K562 (cell line): Measurements from ENCODE around the gene RPS28. TPM values are rescaled to one million over a fixed set of nuclear protein-coding genes. Genes with fewer than 3 reads are reported as not detected.

Experiments used
- ATAC-seq: fragments of 200-7000 bp; cut with Tn5 transposase; 3 replicates; pipeline ENCODE4 v1.9.1; 2020; ENCODE audit warnings: moderate library complexity
- BruUV-seq: library from RNA; stranded (reverse); fragments of 400-500 nt; replicated peaks from 2 replicates; lab custom pipeline; 2021; lab: Mats Ljungman, UMichigan
- CTCF ChIA-PET: fragments of 300-600 bp; formaldehyde crosslinking; extraction: SDS; loops from one replicate; lab custom pipeline; 2021; ENCODE audit warnings: low intra/inter-chr PET ratio; lab: Yijun Ruan, JAX
- POLR2A ChIA-PET: fragments of 300-600, 350-650 bp; sonication (Branson Sonifier 250); formaldehyde crosslinking; extraction: SDS; loops from one replicate; lab custom pipeline; 2021; ENCODE audit warnings: antibody characterized with exemption, inconsistent platforms; lab: Yijun Ruan, JAX
- DNase-seq, 4 experiments: peaks; one replicate each; pipeline versions ENCODE4 v3.0.0 to v3.0.0-alpha.2; 2011 to 2018; ENCODE audit warnings: low spot score in 3 of 4, mixed read lengths in 3 of 4; ENCODE audit errors: extremely low read depth in 1 of 4
- FAIRE-seq: peaks from 2 replicates; lab custom pipeline; 2011; peaks lifted over from hg19 to GRCh38; lab: Jason Lieb, UNC
- H2AFZ ChIP-seq: 2 replicates; pipeline ENCODE4 v1.6.0; 2011; ENCODE audit warnings: low read depth, low read length, control low read depth, inconsistent platforms
- H3K27ac ChIP-seq: fragments of 200-600 bp; 3 replicates; pipeline ENCODE4 v1.8.0; 2011; ENCODE audit warnings: low read depth, mild to moderate bottlenecking, control low read depth, inconsistent platforms, low read length, moderate library complexity, mixed read lengths; ENCODE audit errors: extremely low read depth
- H3K27me3 ChIP-seq, 2 experiments: fragments of 300-600 bp in 1 of 2; 2 replicates in 1 of 2; 3 replicates in 1 of 2; pipeline versions ENCODE4 v1.6.0 to v1.8.0; 2011; ENCODE audit warnings: inconsistent platforms in 2 of 2, low read length in 2 of 2, mild to moderate bottlenecking in 1 of 2, mixed read lengths in 1 of 2, moderate library complexity in 1 of 2; ENCODE audit not compliant: control insufficient read depth in 2 of 2, insufficient read depth in 2 of 2
- H3K36me3 ChIP-seq: fragments of 300-600 bp; 3 replicates; pipeline ENCODE4 v1.8.0; 2011; ENCODE audit warnings: mild to moderate bottlenecking, low read length, inconsistent platforms; ENCODE audit not compliant: control insufficient read depth, insufficient read depth
- H3K4me1 ChIP-seq, 2 experiments: fragments of 200-600 bp in 1 of 2; replicated peaks in 1 of 2; 2 replicates in 1 of 2; 3 replicates in 1 of 2; pipeline versions ENCODE4 v1.5.1 to v1.8.0; 2011; ENCODE audit warnings: inconsistent platforms in 2 of 2, low read length in 2 of 2, mild to moderate bottlenecking in 1 of 2, mixed read lengths in 1 of 2, moderate library complexity in 1 of 2; ENCODE audit not compliant: control insufficient read depth in 2 of 2, insufficient read depth in 2 of 2
- H3K4me2 ChIP-seq: 2 replicates; pipeline ENCODE4 v1.6.1; 2011; ENCODE audit warnings: low read length, control low read depth, inconsistent platforms, mixed read lengths; ENCODE audit not compliant: insufficient read depth
- H3K4me3 ChIP-seq: fragments of 200-600 bp; sonication (generic), shearing (Covaris generic); 2 replicates; pipeline ENCODE4 v1.5.1; 2016; ENCODE audit warnings: control low read depth, inconsistent platforms
- H3K79me2 ChIP-seq: fragments of 200-600 bp; 3 replicates; pipeline ENCODE4 v1.8.0; 2011; ENCODE audit warnings: low read length, inconsistent platforms; ENCODE audit not compliant: control insufficient read depth, insufficient read depth
- H3K9ac ChIP-seq, 2 experiments: 2 replicates each; pipeline versions ENCODE4 v1.6.0 to v1.6.1; 2011; ENCODE audit warnings: low read depth in 2 of 2, low read length in 2 of 2, control low read depth in 1 of 2, inconsistent platforms in 1 of 2, mild to moderate bottlenecking in 1 of 2, mixed read lengths in 1 of 2; ENCODE audit not compliant: insufficient read depth in 1 of 2
- H3K9me1 ChIP-seq: one replicate; pipeline ENCODE4 v1.6.0; 2011; ENCODE audit warnings: inconsistent platforms, mild to moderate bottlenecking, low read length, moderate library complexity; ENCODE audit not compliant: control insufficient read depth, insufficient read depth
- H3K9me3 ChIP-seq: replicated peaks from 2 replicates; pipeline ENCODE4 v1.5.1; 2011; ENCODE audit warnings: low read depth, low read length, inconsistent platforms; ENCODE audit not compliant: control insufficient read depth, insufficient read depth
- H4K20me1 ChIP-seq: replicated peaks from 2 replicates; pipeline ENCODE4 v1.6.1; 2011; ENCODE audit warnings: low read length, inconsistent platforms, mixed read lengths; ENCODE audit not compliant: control insufficient read depth, insufficient read depth
- E2F3 ChIP-seq: fragments of 250-450 bp; sonication (Bioruptor Pico); IDR thresholded peaks from 2 replicates; pipeline ENCODE4 v1.4.0; 2020; ENCODE audit warnings: mild to moderate bottlenecking
- KDM5B ChIP-seq: fragments of 200-600 bp; sonication (generic); IDR thresholded peaks from 2 replicates; pipeline ENCODE4 v1.6.1; 2012; ENCODE audit warnings: low read depth, mild to moderate bottlenecking, moderate library complexity, low read length, control low read depth, inconsistent platforms; ENCODE audit not compliant: insufficient replicate concordance
- POLR2G ChIP-seq: fragments of 200-400 bp; formaldehyde crosslinking; IDR thresholded peaks from 2 replicates; pipeline ENCODE4 v1.6.1; 2017; ENCODE audit warnings: low read depth, mild to moderate bottlenecking, antibody characterized with exemption, low read length, moderate library complexity
- PREB ChIP-seq: sonication (generic); formaldehyde crosslinking; IDR thresholded peaks from 2 replicates; pipeline ENCODE4 v1.8.1; 2023; ENCODE audit warnings: mild to moderate bottlenecking, missing genetic modification reagents
- ZNF197 ChIP-seq: fragments of 200-800 bp; sonication (Bioruptor generic); IDR thresholded peaks from 2 replicates; pipeline ENCODE4 v1.6.1; 2016; ENCODE audit warnings: low read depth, missing genetic modification characterization, missing compliant biosample characterization
- ZNF263 ChIP-seq: sonication (generic); formaldehyde crosslinking; IDR thresholded peaks from 2 replicates; pipeline ENCODE4 v1.8.0; 2022; ENCODE audit warnings: mild to moderate bottlenecking, missing genetic modification reagents, borderline replicate concordance
- WGBS: fragments of 100-300 bp; shearing (Covaris generic); methylation state at CpG from one replicate; pipeline ENCODE4 v1.1.6; 2016; ENCODE audit warnings: low coverage, mixed read lengths; ENCODE audit not compliant: insufficient coverage; ENCODE audit errors: missing lambda C conversion rate; 5-methylcytosine and 5-hydroxymethylcytosine counted together
- in situ Hi-C: fragments of 300-500 bp; cut with MboI; formaldehyde crosslinking; loops from 4 replicates; pipeline ENCODE4 v1.15.0; 2018; ENCODE audit warnings: inconsistent platforms, mixed read lengths
- intact Hi-C: fragments of 100-400 bp; cut with micrococcal nuclease; formaldehyde crosslinking; loops from 2 replicates; pipeline ENCODE4 v1.14.2; 2022
- polyA plus RNA-seq, 8 experiments: library from polyadenylated mRNA; depleted of rRNA in 4 of 8; stranded (reverse) in 5 of 8; unstranded in 3 of 8; fragments of >200 nt; fragmentation: Nextera tagmentation in 2 of 8; fragmentation: Illumina TruSeq in 1 of 8; extraction: Ambion mirVana in 2 of 8; extraction: Trizol in 1 of 8; gene quantifications; 2 replicates each; pipeline versions ENCODE4 v1.2.1 to v1.2.3, GENCODE V29; 2011 to 2014; ENCODE audit warnings: inconsistent platforms in 1 of 8, missing spikeins in 1 of 8
- total RNA-seq, 7 experiments: library from RNA; depleted of rRNA in 6 of 7; stranded (reverse); fragments of >200 nt in 6 of 7; fragmentation: Illumina TruSeq in 2 of 7; extraction: Trizol in 2 of 7; gene quantifications; 2 replicates each; pipeline versions ENCODE4 v1.2.1 to v1.2.3, GENCODE V29; 2011 to 2021; ENCODE audit warnings: low replicate concordance in 1 of 7

The RPS28 gene
- total and polyA plus RNA-seq, 9 of the 15 experiments (the other 6 are each of a cell fraction or from before 2014, with no cell fraction given), result 165 to 2,827 (median 1,303) TPM

GRCh38 chr19:8366121-8366581, 44.9 kb downstream of the RPS28 start:
- POLR2A ChIA-PET, result interaction anchor here (1.6 kb wide), 1 partner anchor 13 kb away, joined by 4 read pairs; no protein-coding TSS in a partner anchor
- no peak overlapping the region for H2AFZ ChIP-seq
- BruUV-seq, result no TSS peak
- no peaks in the 10 kb centered on the region for H3K79me2 ChIP-seq
- peaks cover 20 to 48% of the 10 kb centered on the region in 2 experiments for H3K4me1 ChIP-seq
- H3K9me3 ChIP-seq, result no peaks in the 10 kb centered on the region
- FAIRE-seq, result peak; percentile 46
- WGBS, result 26% methylated on average over 11 of the region's 11 CpGs
- peak overlapping the region in 1 of 2 experiments; percentile 45; a peak in 1 of 4 replicates for H3K9ac ChIP-seq
- H3K27ac ChIP-seq, result no peak overlapping the region
- in situ Hi-C loops, result no loop called here
- H3K27me3 ChIP-seq, result peaks cover 0 to 19% of the 10 kb centered on the region in 2 experiments; a peak in 2 of 5 replicates
- H3K9me1 ChIP-seq, result no peaks in the 10 kb centered on the region
- H3K36me3 ChIP-seq, result no peaks in the 10 kb centered on the region
- no peak overlapping the region for H3K4me2 ChIP-seq
- DNase-seq, result peak in 2 of 4 experiments; percentile 13 to 15
- intact Hi-C loops, result no loop called here
- peak; percentile 55; the same call in 1 of the 2 replicates for TF ChIP-seq ZNF263
- TF ChIP-seq ZNF197 (CRISPR knock-in tag), result no peak
- ATAC-seq, result 0 out of 3 replicates have a peak, but pooled peaks have one; percentile 12
- H4K20me1 ChIP-seq, result no peaks in the 10 kb centered on the region
- no peak overlapping the region for H3K4me3 ChIP-seq
- CTCF ChIA-PET, result no interaction called here

GRCh38 chr19:8366961-8367326, 45.6 kb downstream of the RPS28 start:
- POLR2A ChIA-PET, result interaction anchor here (1.2 kb wide), 1 partner anchor 15 kb away, joined by 4 read pairs; no protein-coding TSS in a partner anchor

More at GRCh38 chr19:8366961-8367326, 45.6 kb downstream of the RPS28 start:
- Histone ChIP-seq H3K9me1 (no peaks in the 10 kb centered on the region), H4K20me1 (no peaks in the 10 kb centered on the region), H3K36me3 (no peaks in the 10 kb centered on the region), H3K27me3 (peaks cover 0 to 17% of the 10 kb centered on the region in 2 experiments; a peak in 2 of 5 replicates), H3K4me2 (peak overlapping the region; percentile 18), H2AFZ (peak overlapping the region; percentile 44), H3K9ac (0 out of 4 replicates have a peak overlapping the region, but pooled peaks of 1 of the 2 experiments have one; percentile 43), H3K27ac (no peak overlapping the region), H3K4me3 (no peak overlapping the region), H3K4me1 (peaks cover 24 to 55% of the 10 kb centered on the region in 2 experiments), H3K9me3 (no peaks in the 10 kb centered on the region), H3K79me2 (no peaks in the 10 kb centered on the region)
- BruUV-seq, result no TSS peak
- FAIRE-seq (no peak), ATAC-seq (no peak), DNase-seq (peak in 1 of 4 experiments; percentile 14)
- intact Hi-C loops, result no loop called here
- CTCF ChIA-PET, result interaction anchor here (1.4 kb wide), 1 partner anchor 13 kb away, joined by 3 read pairs; no protein-coding TSS in a partner anchor
- TF ChIP-seq KDM5B (peak; percentile 18), PREB (CRISPR knock-in tag) (no peak), POLR2G (0 out of 2 replicates have a peak, but pooled peaks have one; percentile 26), E2F3 (no peak)
- WGBS, result 37% methylated on average over 11 of the region's 13 CpGs
- in situ Hi-C loops, result no loop called here
